ENCODE measurements around the gene USP44. TPM values are rescaled to one million over a fixed set of nuclear protein-coding genes. Genes with fewer than 3 reads are reported as not detected.

USP44 gene
- total and polyA plus RNA-seq, 2 donors (not counting 3 experiments of a cell fraction or from before 2014, with no cell fraction given), result 0.91 to 3.1 TPM

- H3K9ac ChIP-seq (replicated peaks; ENCODE audit: extremely low read depth, insufficient read depth, low read length), result no peak overlapping the region
- H3K27ac ChIP-seq (ENCODE audit: insufficient read depth, low read depth, low read length), result no peak overlapping the region
- ChIA-PET CTCF (interaction anchor here (0.6 to 2.4 kb wide), 55 partner anchors 8 to 1027 kb away, joined by 3 to 29 read pairs (median 4); partner anchors contain the start of gene USP44), POLR2A (no interaction called here)
- no peak overlapping the region for H3K4me3 ChIP-seq (replicated peaks in 1 of 3; ENCODE audit: insufficient read depth in 1 of 3, low read depth in 1 of 3, low read length in 3 of 3)
- peaks cover 2 to 4% of the 10 kb centered on the region in 2 experiments for H3K27me3 ChIP-seq (ENCODE audit: control insufficient read depth in 2 of 2, insufficient read depth in 2 of 2, low read length in 2 of 2)
- H3K9me3 ChIP-seq (replicated peaks; ENCODE audit: control insufficient read depth, insufficient read depth, low read length), result no peaks in the 10 kb centered on the region
- no peaks in the 10 kb centered on the region for H3K9me1 ChIP-seq (replicated peaks; ENCODE audit: control insufficient read depth, extremely low read depth, insufficient read depth, low read length)
- H3K36me3 ChIP-seq (ENCODE audit: control insufficient read depth in 2 of 2, extremely low read depth in 1 of 2, insufficient read depth in 2 of 2, low read length in 2 of 2), result no peaks in the 10 kb centered on the region
- H3K4me2 ChIP-seq (ENCODE audit: insufficient read depth, low read length), result no peak overlapping the region
- TF ChIP-seq FOS (IDR thresholded peaks at IDR 0.05; ENCODE audit: borderline replicate concordance, insufficient read depth, low read length) (no peak), GATA2 (IDR thresholded peaks at IDR 0.05; ENCODE audit: insufficient read depth, insufficient read length, low read depth, low read length) (no peak), POLR2A (IDR thresholded peaks at IDR 0.05; ENCODE audit: low read depth, low read length) (no peak), POLR2AphosphoS5 (IDR thresholded peaks at IDR 0.05; ENCODE audit: insufficient read depth, low read depth, low read length) (no peak), JUN (IDR thresholded peaks at IDR 0.05; ENCODE audit: borderline replicate concordance, insufficient read depth, insufficient read length, low read depth) (no peak), EZH2 (IDR thresholded peaks at IDR 0.05; ENCODE audit: borderline replicate concordance, low read depth, low read length, severe bottlenecking) (no peak), CTCF (IDR thresholded peaks at IDR 0.05; ENCODE audit: extremely low read depth in 1 of 2, insufficient read depth in 1 of 2, low read depth in 1 of 2, low read length in 2 of 2) (no peak), MYC (IDR thresholded peaks at IDR 0.05; ENCODE audit: low read depth, low read length) (no peak)
- TF ChIP-seq, protein P1, sequence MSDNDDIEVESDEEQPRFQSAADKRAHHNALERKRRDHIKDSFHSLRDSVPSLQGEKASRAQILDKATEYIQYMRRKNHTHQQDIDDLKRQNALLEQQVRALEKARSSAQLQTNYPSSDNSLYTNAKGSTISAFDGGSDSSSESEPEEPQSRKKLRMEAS (IDR thresholded peaks at IDR 0.05; ENCODE audit: insufficient read depth, insufficient read length), result no peak
- dilution Hi-C loops (cut with MboI; ENCODE audit: extremely low pct_ligation_motif_present, low sequenced_read_pairs), result no loop called here
- FAIRE-seq (no peak), DNase-seq (ENCODE audit: low read depth, low spot score) (no peak)
- no TSS peak for BruUV-seq (replicated peaks)
- intact Hi-C loops (cut with micrococcal nuclease), result no loop called here
- no peaks in the 10 kb centered on the region for H4K20me1 ChIP-seq (replicated peaks; ENCODE audit: control insufficient read depth, extremely low read depth, insufficient read depth, low read length)
- peak overlapping the region; percentile 29 for H2AFZ ChIP-seq (ENCODE audit: low read depth, low read length)
- no peaks in the 10 kb centered on the region for H3K79me2 ChIP-seq (ENCODE audit: control insufficient read depth, insufficient read depth, low read length)
- no peaks in the 10 kb centered on the region for H3K4me1 ChIP-seq (ENCODE audit: control insufficient read depth, extremely low read depth, insufficient read depth, low read length)
These were observed 22.8 kb upstream of the USP44 start for GRCh38 chr12:95573951-95574576.

All from endothelial cell of umbilical vein (primary cell).